C4-2B (cell line): Measurements from ENCODE around the gene DSCAM.

ENCODE experiments used
- H3K27ac ChIP-seq: fragments of 450-650 bp; 2 replicates; pipeline ENCODE4 v1.5.1; 2017
- CTCF ChIP-seq: fragments of 450-650 bp; conservative IDR thresholded peaks from 2 replicates; pipeline ENCODE4 v1.5.1; 2017; ENCODE audit warnings: mild to moderate bottlenecking
- ZFX ChIP-seq: fragments of 450-650 bp; IDR thresholded peaks from 2 replicates; pipeline ENCODE4 v1.6.1; 2017

Gene DSCAM

GRCh38 chr21:40618191-40618973 lies 228.6 kb downstream of the DSCAM start:
- TF ChIP-seq CTCF = no peak
- TF ChIP-seq ZFX = no peak
- no peak overlapping the region for H3K27ac ChIP-seq

GRCh38 chr21:40616377-40616704 lies 230.6 kb downstream of the DSCAM start:
- TF ChIP-seq CTCF (no peak), ZFX (no peak)
- H3K27ac ChIP-seq = no peak overlapping the region

GRCh38 chr21:40615505-40616376 lies 231.2 kb downstream of the DSCAM start:
- TF ChIP-seq CTCF (no peak), ZFX (no peak)
- H3K27ac ChIP-seq = no peak overlapping the region

- H3K27ac ChIP-seq = no peak overlapping the region
- TF ChIP-seq CTCF (no peak), ZFX (no peak)
Measured at GRCh38 chr21:40613546-40614030, 233.4 kb downstream of the DSCAM start.

- TF ChIP-seq ZFX (no peak), CTCF (no peak)
- H3K27ac ChIP-seq = no peak overlapping the region
Measured at GRCh38 chr21:40610345-40610744, 236.6 kb downstream of the DSCAM start.

- TF ChIP-seq ZFX (no peak), CTCF (no peak)
Measured at GRCh38 chr21:40606341-40606740, 240.6 kb downstream of the DSCAM start.

GRCh38 chr21:40605094-40605493 lies 241.9 kb downstream of the DSCAM start:
- TF ChIP-seq ZFX = no peak
- no peak for TF ChIP-seq CTCF

More at GRCh38 chr21:40606341-40606740, 240.6 kb downstream of the DSCAM start:
- H3K27ac ChIP-seq = peak overlapping the region; percentile 23; the same call in 1 of the 2 replicates

More at GRCh38 chr21:40605094-40605493, 241.9 kb downstream of the DSCAM start:
- H3K27ac ChIP-seq = no peak overlapping the region
